AG04449 (cell line): ENCODE data around the gene ERBB4.

Experiments
- CTCF ChIA-PET: fragments of 350-600 bp; formaldehyde crosslinking; extraction: SDS; loops from one replicate; lab custom pipeline; 2021; ENCODE audit warnings: antibody characterized with exemption; lab: Yijun Ruan, JAX
- POLR2A ChIA-PET: fragments of 400-600, 350-600 bp; formaldehyde crosslinking; extraction: SDS; loops from one replicate; lab custom pipeline; 2020; ENCODE audit warnings: antibody characterized with exemption, inconsistent platforms; lab: Yijun Ruan, JAX
- DNase-seq: peaks from one replicate; pipeline ENCODE4 v3.0.0-alpha.2; 2010; ENCODE audit warnings: low read depth, low spot score
- H3K4me3 ChIP-seq: 2 replicates; pipeline ENCODE4 v1.5.1; 2011; ENCODE audit warnings: low read depth, mild to moderate bottlenecking, control low read depth, low read length
- TF ChIP-seq, protein P1 (sequence below): IDR thresholded peaks from one replicate; pipeline ENCODE4 v1.5.1; 2011; ENCODE audit warnings: mild to moderate bottlenecking, moderate library complexity, low read length, control low read depth, inconsistent platforms; ENCODE audit not compliant: insufficient read depth; ENCODE audit errors: missing control alignments

ERBB4 gene

DNA sequence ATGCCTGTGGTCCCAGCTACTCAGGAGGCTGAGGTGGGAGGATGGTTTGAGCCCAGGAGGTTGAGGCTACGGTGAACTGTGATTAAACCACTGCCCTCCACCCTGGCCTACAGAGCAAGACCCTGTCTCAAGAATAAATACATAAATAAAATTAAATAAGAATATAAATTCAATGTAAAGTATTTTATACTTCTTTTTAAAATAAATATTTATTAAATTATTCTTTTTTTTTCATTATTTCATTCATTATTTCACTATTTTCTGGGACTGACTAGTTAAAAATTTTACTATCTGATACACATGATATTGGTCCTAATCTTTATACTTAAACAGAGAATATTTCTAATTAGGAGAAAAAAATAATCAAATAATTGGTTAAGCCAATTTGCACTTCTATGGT, 917.6 kb downstream of the ERBB4 start:
- no peak overlapping the region for H3K4me3 ChIP-seq
- ChIA-PET CTCF (no interaction called here), POLR2A (no interaction called here)
- DNase-seq = no peak
- TF ChIP-seq, protein P1, sequence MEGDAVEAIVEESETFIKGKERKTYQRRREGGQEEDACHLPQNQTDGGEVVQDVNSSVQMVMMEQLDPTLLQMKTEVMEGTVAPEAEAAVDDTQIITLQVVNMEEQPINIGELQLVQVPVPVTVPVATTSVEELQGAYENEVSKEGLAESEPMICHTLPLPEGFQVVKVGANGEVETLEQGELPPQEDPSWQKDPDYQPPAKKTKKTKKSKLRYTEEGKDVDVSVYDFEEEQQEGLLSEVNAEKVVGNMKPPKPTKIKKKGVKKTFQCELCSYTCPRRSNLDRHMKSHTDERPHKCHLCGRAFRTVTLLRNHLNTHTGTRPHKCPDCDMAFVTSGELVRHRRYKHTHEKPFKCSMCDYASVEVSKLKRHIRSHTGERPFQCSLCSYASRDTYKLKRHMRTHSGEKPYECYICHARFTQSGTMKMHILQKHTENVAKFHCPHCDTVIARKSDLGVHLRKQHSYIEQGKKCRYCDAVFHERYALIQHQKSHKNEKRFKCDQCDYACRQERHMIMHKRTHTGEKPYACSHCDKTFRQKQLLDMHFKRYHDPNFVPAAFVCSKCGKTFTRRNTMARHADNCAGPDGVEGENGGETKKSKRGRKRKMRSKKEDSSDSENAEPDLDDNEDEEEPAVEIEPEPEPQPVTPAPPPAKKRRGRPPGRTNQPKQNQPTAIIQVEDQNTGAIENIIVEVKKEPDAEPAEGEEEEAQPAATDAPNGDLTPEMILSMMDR = no peak

DNA sequence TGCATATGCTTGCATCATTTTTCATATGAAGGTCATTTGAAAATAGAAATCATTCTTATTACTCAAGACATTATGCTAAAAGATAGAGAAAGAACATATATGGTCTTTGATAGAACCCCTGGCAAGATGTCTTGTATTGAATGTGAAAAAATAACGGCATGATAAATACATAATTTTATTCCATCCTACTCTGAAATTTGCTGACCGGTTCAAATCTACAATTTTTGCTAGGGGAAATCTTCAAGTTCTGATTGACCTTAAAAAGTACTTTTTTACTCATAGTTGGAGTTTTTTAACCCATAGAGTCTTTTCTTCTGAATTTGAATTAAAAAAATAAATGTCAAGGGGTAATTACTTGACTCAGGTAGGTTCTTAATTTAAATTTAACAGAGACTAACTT, 920.8 kb downstream of the ERBB4 start:
- DNase-seq = no peak
- ChIA-PET CTCF (no interaction called here), POLR2A (no interaction called here)
- H3K4me3 ChIP-seq = no peak overlapping the region
- TF ChIP-seq, protein P1 = no peak

DNA sequence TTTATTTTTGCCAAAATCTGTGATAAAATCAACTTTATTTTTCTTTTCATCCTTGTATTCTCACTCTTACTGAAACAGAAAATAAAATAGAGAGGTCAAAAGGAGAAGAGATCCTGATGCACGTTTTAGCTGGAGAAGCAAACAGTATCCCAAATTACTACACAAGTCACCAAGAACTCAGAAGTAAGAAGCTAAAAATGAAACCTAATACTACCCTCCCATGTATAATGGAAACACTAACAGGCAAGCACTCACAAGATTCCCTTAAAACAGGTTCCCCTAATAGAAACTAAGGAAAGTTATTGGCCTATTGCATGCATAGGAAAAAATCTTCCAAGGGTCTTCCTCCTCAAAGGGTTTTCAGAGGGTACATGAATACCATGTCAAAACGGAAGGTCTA, 927.0 kb downstream of the ERBB4 start:
- ChIA-PET POLR2A (no interaction called here), CTCF (no interaction called here)
- TF ChIP-seq, protein P1 = no peak
- no peak overlapping the region for H3K4me3 ChIP-seq
- no peak for DNase-seq

DNA sequence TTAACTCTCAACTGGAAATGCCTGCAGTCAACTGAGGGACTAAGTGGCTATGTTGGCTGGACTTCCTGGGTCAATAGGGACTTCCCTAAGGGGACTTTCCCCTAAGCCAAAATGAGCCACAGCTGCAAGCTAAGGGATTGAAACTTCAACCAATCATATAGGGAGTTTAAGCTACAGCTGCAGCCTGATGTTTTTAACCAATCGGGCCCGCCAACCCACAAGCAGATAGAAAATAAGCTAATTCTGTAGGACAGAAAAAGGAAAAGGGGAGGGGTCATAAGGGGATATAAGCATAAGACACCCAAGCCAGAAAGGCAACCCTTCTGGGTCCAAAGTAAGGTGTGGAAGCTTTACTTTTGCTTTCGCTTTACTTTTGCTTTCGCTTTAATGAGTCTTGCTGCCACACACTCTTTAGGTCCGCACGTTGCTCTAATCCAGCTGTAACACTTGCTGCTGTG, 927.5 kb downstream of the ERBB4 start:
- ChIA-PET CTCF (no interaction called here), POLR2A (no interaction called here)
- TF ChIP-seq, protein P1 = no peak
- DNase-seq = no peak
- H3K4me3 ChIP-seq = no peak overlapping the region

DNA sequence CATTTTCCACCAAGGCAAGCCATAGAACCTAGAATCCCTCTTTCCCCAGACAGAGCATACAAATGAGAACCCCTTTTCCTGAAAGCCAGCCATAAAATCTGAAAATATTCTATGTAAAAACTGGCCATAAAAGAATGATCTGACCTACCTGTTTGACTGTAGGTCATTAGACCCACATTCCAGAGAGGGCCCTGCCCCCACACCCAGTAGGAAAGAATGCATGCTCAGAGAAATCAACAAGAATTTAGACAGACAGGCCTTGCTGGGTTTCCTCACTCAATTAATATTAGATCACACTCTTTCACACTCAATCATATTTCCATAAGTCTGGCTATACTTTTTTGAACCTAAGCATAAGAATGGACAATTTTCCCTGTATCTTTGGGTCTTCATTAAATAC, 929.5 kb downstream of the ERBB4 start:
- no peak overlapping the region for H3K4me3 ChIP-seq
- TF ChIP-seq, protein P1 = no peak
- no peak for DNase-seq
- ChIA-PET CTCF (no interaction called here), POLR2A (no interaction called here)

DNA sequence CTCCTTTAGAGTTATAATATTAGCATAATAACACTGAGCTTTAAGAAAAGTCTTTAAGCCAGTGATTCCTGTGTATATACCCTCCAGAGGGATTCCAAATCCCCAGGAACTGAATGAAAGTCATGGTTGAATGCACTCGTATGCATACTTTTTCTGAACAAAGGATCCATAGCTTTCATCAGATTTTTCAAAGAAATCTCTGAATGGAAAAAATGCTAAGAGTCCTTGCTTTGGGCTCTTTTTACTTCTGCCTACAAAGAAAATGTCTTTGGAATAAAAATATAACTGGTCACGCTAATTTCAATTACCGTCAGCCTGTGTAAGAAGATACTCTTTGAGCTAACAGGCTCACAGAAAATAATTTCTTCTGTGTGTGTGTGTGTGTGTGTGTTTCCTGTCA, 939.5 kb downstream of the ERBB4 start:
- no peak for DNase-seq
- ChIA-PET POLR2A (no interaction called here), CTCF (no interaction called here)
- TF ChIP-seq, protein P1 = no peak
- H3K4me3 ChIP-seq = no peak overlapping the region
